HG03575 (cell line): ENCODE results near the gene SMCO2.

Source experiments
- ATAC-seq: cut with Tn5 transposase; IDR thresholded peaks from one replicate; pipeline ENCODE4 v1.9.1; 2021; ENCODE audit not compliant: unreplicated experiment, insufficient number of reproducible peaks, low FRiP score; ENCODE audit errors: extremely low read depth

Gene SMCO2

DNA sequence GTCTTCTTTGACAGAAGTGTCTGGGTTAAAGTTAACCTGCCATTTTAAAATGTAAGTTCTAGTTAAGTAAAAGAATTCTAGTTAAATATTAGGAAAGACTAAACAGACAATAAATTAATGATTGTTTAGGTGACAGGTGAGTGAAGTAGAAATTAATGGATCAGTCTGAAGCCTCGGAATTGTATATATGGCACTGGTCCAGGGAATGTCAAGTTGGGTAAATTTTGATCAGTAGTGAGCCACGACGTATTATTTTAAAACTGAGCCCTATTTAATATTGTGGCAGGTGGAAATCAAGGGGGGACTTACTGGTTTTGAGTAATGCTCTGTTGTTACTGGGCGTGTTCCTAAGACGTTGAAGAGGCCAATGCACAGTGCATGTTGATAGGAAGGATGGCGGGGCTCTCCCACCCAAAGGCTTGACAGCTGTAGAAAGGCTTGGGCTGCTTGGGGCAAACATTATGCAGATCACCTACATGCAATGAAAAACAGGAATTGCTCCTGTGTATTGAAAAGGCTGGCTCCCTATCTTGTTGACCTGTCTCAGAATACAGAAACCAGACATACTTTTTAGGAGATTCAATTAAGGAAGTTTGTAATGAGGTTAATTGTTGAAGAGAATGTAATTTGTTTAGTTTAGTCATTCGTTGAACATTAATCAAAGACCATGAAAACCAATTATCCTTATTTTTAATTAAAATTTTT lies 71.6 kb downstream of the SMCO2 start:
- ATAC-seq = no peak

DNA sequence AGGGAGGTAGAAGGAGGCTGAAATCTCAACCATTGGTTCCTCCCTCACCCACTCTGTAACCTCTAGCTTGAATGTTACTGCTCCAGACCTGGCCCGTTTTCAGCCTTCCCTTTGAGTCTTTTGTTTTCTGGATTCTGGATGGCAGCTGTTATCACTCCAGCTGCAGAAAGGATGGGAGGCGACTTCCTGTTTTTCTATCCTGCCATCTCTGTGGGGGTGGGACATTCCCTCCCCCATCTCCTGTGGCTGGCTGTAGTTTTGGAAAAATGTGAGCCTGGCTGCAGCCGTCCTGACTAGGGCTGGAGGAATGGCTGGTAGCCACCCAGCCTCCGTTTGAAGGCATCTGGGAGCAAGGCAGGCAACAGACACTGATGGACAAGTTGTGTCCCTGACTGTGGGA lies 74.5 kb downstream of the SMCO2 start:
- no peak for ATAC-seq

GRCh38 chr12:27521981-27522380 lies 75.4 kb downstream of the SMCO2 start:
- ATAC-seq = no peak

DNA sequence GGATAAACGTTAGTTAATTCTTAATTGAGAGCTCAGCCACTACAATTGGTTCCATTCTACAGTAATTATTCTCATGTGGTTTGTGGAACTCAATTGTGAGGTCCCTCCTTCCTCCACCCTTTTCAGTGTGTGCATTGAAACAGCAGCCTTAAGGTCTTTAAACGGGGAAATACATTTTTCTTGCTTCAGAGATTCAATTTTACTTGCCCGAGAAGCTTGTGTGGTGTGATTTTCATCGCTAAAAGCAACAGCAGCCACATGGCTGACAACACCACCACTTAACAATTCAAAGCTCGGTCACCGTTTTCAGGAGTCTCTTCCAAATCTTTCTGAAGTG lies 76.7 kb downstream of the SMCO2 start:
- ATAC-seq = no peak

GRCh38 chr12:27523642-27524493 lies 77.3 kb downstream of the SMCO2 start, which contains the start of gene PPFIBP1:
PPFIBP1 (plus strand) TSS chr12:27524206; CDS start chr12:27633397, 109,191 bp downstream.
- no peak for ATAC-seq

DNA sequence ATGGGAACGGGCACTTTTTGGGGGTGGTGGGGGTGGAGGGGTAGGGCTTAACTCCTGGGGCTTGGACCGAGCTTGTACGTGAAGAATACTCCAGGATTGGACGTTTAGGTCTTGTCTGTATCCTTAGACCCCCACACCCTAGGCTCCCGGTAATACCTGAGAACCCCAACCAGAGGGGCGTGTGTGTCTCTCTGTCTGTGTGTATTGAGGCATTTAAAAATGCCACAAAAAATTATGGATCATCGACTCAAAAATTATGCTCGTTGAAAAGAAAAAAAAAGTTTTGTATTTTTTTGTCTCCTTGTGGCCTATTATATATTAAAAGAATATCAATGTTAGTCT lies 77.9 kb downstream of the SMCO2 start:
- no peak for ATAC-seq

- ATAC-seq = no peak
Measured at GRCh38 chr12:27524839-27525753, 78.6 kb downstream of the SMCO2 start.

DNA sequence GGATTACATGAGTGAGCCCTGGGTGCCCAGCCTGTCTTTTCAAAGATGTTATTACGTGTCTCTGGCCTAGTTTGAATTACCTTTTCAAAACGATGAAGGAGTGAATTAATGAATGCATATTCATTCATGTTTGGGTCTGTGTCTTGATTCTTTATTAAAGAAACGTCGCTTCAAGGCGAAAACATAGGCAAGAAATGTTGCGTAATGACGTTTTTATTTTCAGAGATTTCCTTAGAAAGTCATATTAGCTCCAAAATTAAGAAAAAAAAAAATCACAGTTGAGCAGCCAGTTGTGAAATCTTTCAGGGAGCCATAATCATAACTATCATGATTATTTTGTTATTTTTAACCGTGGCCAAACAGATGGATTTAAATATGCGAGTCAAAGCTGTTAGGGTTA lies 81.0 kb downstream of the SMCO2 start:
- no peak for ATAC-seq

- ATAC-seq = no peak
Measured at GRCh38 chr12:27528788-27529187, 82.3 kb downstream of the SMCO2 start.

GRCh38 chr12:27530157-27530922 lies 83.8 kb downstream of the SMCO2 start:
- ATAC-seq = no peak

DNA sequence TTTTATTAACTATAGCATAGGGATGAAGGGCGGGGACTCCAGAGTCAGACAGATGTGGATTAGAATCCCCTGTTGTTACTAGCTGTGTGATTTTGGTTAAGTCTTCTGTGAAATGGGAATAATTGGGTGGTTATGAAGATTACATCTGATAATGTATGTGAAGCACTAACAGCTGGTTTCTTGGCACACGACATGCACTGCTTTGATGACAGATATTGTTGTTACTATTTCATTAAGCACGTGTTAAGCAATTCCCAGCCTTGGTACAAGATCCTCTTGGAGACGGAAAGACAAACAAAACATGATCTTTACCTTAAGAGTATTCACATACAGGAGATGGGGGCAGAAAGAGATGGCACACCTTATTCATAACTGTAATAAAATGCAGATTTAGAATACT lies 85.4 kb downstream of the SMCO2 start:
- ATAC-seq = no peak

- peak; percentile 44 for ATAC-seq
Measured at GRCh38 chr12:27534060-27534764, 87.7 kb downstream of the SMCO2 start.

- peak; percentile 2 for ATAC-seq
Measured at GRCh38 chr12:27534765-27535161, 88.2 kb downstream of the SMCO2 start.

GRCh38 chr12:27535318-27535717 lies 88.8 kb downstream of the SMCO2 start:
- no peak for ATAC-seq

DNA sequence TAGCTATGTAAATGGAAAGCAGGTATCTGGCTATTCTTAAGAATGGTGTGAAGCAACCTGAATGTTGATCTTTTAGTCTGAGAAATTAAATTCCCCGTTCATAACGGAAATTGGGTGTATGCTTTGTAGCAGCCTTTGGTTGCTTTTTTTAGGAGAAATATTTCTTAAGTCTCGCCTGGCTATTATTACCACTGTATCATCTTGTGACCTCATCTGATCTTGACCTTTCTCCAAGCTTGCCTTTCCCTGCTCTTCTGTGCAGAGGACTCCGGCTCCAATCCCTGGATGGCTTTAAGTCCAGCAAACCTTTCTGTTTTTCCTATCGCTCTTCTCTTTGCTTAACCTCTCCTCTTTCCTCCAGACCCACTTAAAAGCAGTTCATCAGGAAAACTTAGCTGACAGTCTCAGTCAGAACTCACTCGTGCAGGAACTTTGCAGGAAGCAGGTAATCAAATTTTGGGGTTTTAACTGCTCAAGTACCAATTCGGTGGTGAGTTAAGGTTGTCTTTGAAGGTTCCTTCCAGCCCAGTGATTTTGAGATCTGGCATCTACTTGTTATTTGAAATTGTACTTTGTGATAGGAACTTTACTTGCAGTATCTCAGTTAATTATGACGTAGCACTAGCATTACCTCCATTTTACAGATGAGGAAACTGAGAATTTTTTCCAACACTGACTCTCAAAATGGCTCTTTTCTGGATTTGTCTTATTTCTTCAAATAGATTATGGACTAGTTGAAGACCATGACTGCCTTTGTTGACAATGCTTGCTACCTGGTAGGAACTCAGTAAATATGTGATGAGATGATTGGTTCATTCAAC lies 91.5 kb downstream of the SMCO2 start:
- no peak for ATAC-seq

DNA sequence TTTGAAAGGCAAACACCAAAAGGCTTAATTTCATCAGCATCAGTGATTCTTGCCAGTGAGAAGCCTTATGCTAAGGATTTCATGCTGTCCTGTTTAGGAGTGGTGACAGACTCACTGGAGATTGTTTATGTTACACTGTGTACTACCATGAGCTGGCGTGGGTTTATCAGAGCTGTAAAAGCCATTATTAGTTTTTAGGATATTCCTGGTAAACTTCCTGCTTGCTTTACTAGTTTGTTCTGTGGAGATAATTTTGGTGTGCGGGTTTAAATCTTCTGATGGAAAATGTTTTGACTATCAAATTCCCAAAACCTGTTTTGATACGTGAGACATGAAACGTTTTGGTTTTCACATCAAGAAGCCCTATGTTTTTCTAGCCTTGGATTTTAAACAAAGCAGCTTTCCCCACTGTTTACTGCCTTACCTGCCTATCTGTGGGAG lies 92.7 kb downstream of the SMCO2 start:
- ATAC-seq = no peak

GRCh38 chr12:27541031-27541719 lies 94.6 kb downstream of the SMCO2 start:
- ATAC-seq = no peak
